Endothelial cell (in vitro differentiated cells): ENCODE measurements around the gene P2RX4. TPM values are rescaled to one million over a fixed set of nuclear protein-coding genes. Genes with fewer than 3 reads are reported as not detected.
"Not testable (repeated sequence)": the region's sequence is repeated elsewhere in the genome, so short reads cannot be mapped to it uniquely, and the experiment has no call there.

Experiments
- DNase-seq: peaks from one replicate; pipeline ENCODE4 v3.0.0; 2021; ENCODE audit warnings: low spot score
- H3K27ac Mint-ChIP-seq: one replicate; pipeline ENCODE4 v1.8.0; 2021; ENCODE audit warnings: mixed read lengths, inconsistent platforms; ENCODE audit not compliant: unreplicated experiment
- H3K27me3 Mint-ChIP-seq: one replicate; pipeline ENCODE4 v1.8.0; 2021; ENCODE audit warnings: mild to moderate bottlenecking, moderate library complexity, mixed read lengths, inconsistent platforms; ENCODE audit not compliant: unreplicated experiment
- H3K36me3 Mint-ChIP-seq: one replicate; pipeline ENCODE4 v1.8.0; 2021; ENCODE audit warnings: mild to moderate bottlenecking, low read depth, mixed read lengths, inconsistent platforms; ENCODE audit not compliant: unreplicated experiment
- H3K4me1 Mint-ChIP-seq: one replicate; pipeline ENCODE4 v1.8.0; 2021; ENCODE audit warnings: mild to moderate bottlenecking, mixed read lengths, inconsistent platforms; ENCODE audit not compliant: unreplicated experiment
- H3K4me3 Mint-ChIP-seq: one replicate; pipeline ENCODE4 v1.8.0; 2021; ENCODE audit warnings: mild to moderate bottlenecking, mixed read lengths, inconsistent platforms; ENCODE audit not compliant: unreplicated experiment
- H3K9me3 Mint-ChIP-seq: one replicate; pipeline ENCODE4 v1.8.0; 2021; ENCODE audit warnings: mixed read lengths, inconsistent platforms; ENCODE audit not compliant: unreplicated experiment
- CTCF ChIP-seq: fragments of 200-600 bp; sonication (generic); IDR thresholded peaks from one replicate; pipeline ENCODE4 v1.5.0; 2021; ENCODE audit warnings: antibody characterized with exemption; ENCODE audit not compliant: unreplicated experiment
- long read RNA-seq: library from polyadenylated mRNA; unstranded; transcript quantifications from one replicate; pipeline ENCODE4 v2.0.0, GENCODE V29; 2020; ENCODE audit not compliant: unreplicated experiment
- total RNA-seq: library from RNA; stranded (reverse); fragmentation: NEBNext Ultra II Directional; extraction: Animal tissue kit (Norgen Biotek cat#: 25700); gene quantifications from one replicate; pipeline ENCODE4 v1.2.1, GENCODE V29; 2021; ENCODE audit not compliant: unreplicated experiment

The P2RX4 gene
- 20.0 TPM for total RNA-seq
- long read RNA-seq, transcript P2RX4-202 (12 exons, 2,032 nt): major isoform, 19 of 24 reads
- long read RNA-seq, partial matches to known transcripts: 0 of 24 reads
- long read RNA-seq, other reads (novel, unspliced or antisense): 3 of 24 reads

GRCh38 chr12:121209624-121210572, at the start of gene P2RX4:
P2RX4 (plus strand) TSS chr12:121210129; CDS start chr12:121210165, 36 bp downstream.
- Mint-ChIP-seq H3K9me3 (peaks cover 4% of the 10 kb centered on the region), H3K27me3 (peaks cover 5% of the 10 kb centered on the region), H3K36me3 (no peaks in the 10 kb centered on the region)

GRCh38 chr12:121162384-121162783, 47.5 kb upstream of the P2RX4 start:
- TF ChIP-seq CTCF: no peak
- Mint-ChIP-seq H3K4me3 (no peak overlapping the region), H3K27me3 (no peaks in the 10 kb centered on the region), H3K36me3 (no peaks in the 10 kb centered on the region), H3K4me1 (no peaks in the 10 kb centered on the region), H3K9me3 (no peaks in the 10 kb centered on the region), H3K27ac (no peak overlapping the region)
- DNase-seq: no peak

More at GRCh38 chr12:121209624-121210572, at the start of gene P2RX4:
- H3K4me3 Mint-ChIP-seq: peak within 1 kb of the TSS; percentile 93
- TF ChIP-seq CTCF: no peak
- H3K27ac Mint-ChIP-seq: peak within 1 kb of the TSS; percentile 64
- DNase-seq: peak; percentile 85
- peaks cover 5% of the 10 kb centered on the region for H3K4me1 Mint-ChIP-seq

- no peak overlapping the region for H3K4me3 Mint-ChIP-seq
- no peaks in the 10 kb centered on the region for H3K27me3 Mint-ChIP-seq
- H3K36me3 Mint-ChIP-seq: no peaks in the 10 kb centered on the region
- no peak for TF ChIP-seq CTCF
- H3K27ac Mint-ChIP-seq: no peak overlapping the region
- no peaks in the 10 kb centered on the region for H3K9me3 Mint-ChIP-seq
- H3K4me1 Mint-ChIP-seq: no peaks in the 10 kb centered on the region
- no peak for DNase-seq
These were observed 46.9 kb upstream of the P2RX4 start for GRCh38 chr12:121162985-121163384.

- not testable (repeated sequence) for H3K36me3 Mint-ChIP-seq, H3K27ac Mint-ChIP-seq
These were observed 45.1 kb upstream of the P2RX4 start for GRCh38 chr12:121164839-121165238.

GRCh38 chr12:121165316-121165715, 44.6 kb upstream of the P2RX4 start:
- Mint-ChIP-seq H3K9me3 (no peaks in the 10 kb centered on the region), H3K4me1 (no peaks in the 10 kb centered on the region), H3K4me3 (no peak overlapping the region), H3K36me3 (no peaks in the 10 kb centered on the region), H3K27me3 (no peaks in the 10 kb centered on the region), H3K27ac (no peak overlapping the region)
- no peak for DNase-seq
- no peak for TF ChIP-seq CTCF

More at GRCh38 chr12:121164839-121165238, 45.1 kb upstream of the P2RX4 start:
- H3K4me3 Mint-ChIP-seq, DNase-seq, H3K27me3 Mint-ChIP-seq, H3K9me3 Mint-ChIP-seq, H3K4me1 Mint-ChIP-seq: not testable (repeated sequence)
